Loucy (cell line): ENCODE results near the gene C10orf143.

Source experiments
- H2AFZ ChIP-seq: fragments of 200-600 bp; sonication (generic); 2 replicates; pipeline ENCODE4 v1.6.0; 2016; ENCODE audit warnings: antibody characterized with exemption, mild to moderate bottlenecking, low read length, moderate library complexity
- H3F3A ChIP-seq: fragments of 200-600 bp; 2 replicates; pipeline ENCODE4 v1.6.0; 2016; ENCODE audit warnings: antibody characterized with exemption, low read depth, mild to moderate bottlenecking
- H3K27me3 ChIP-seq: fragments of 200-600 bp; sonication (generic); 2 replicates; pipeline ENCODE4 v1.6.1; 2014; ENCODE audit warnings: low read length, mild to moderate bottlenecking; ENCODE audit not compliant: insufficient read depth, poor library complexity, severe bottlenecking
- H3K36me3 ChIP-seq: fragments of 200-600 bp; sonication (generic); 2 replicates; pipeline ENCODE4 v1.6.1; 2016; ENCODE audit warnings: low read length; ENCODE audit not compliant: insufficient read depth
- H3K4me1 ChIP-seq: fragments of 200-600 bp; sonication (generic); 2 replicates; pipeline ENCODE4 v1.5.1; 2014; ENCODE audit warnings: low read length, mild to moderate bottlenecking; ENCODE audit not compliant: insufficient read depth, poor library complexity, severe bottlenecking
- H3K4me2 ChIP-seq: fragments of 200-600 bp; sonication (generic); 2 replicates; pipeline ENCODE4 v1.6.0; 2014; ENCODE audit warnings: antibody characterized with exemption, low read length, low read depth, mild to moderate bottlenecking; ENCODE audit not compliant: poor library complexity, severe bottlenecking
- H3K4me3 ChIP-seq: fragments of 200-600 bp; sonication (generic); 2 replicates; pipeline ENCODE4 v1.5.1; 2014; ENCODE audit warnings: low read length, mild to moderate bottlenecking, mixed read lengths; ENCODE audit not compliant: poor library complexity, severe bottlenecking
- H3K79me2 ChIP-seq: fragments of 200-600 bp; sonication (generic); 2 replicates; pipeline ENCODE4 v1.6.1; 2014; ENCODE audit warnings: low read length; ENCODE audit not compliant: insufficient read depth
- H3K9ac ChIP-seq: fragments of 200-600 bp; sonication (generic); 2 replicates; pipeline ENCODE4 v1.6.0; 2014; ENCODE audit warnings: mild to moderate bottlenecking, low read depth, low read length, moderate library complexity; ENCODE audit not compliant: poor library complexity, severe bottlenecking
- H3K9me2 ChIP-seq: fragments of 200-600 bp; sonication (generic); replicated peaks from 2 replicates; pipeline ENCODE4 v1.6.1; 2016; ENCODE audit warnings: low read depth, low read length, mixed read lengths
- H3K9me3 ChIP-seq: fragments of 200-600 bp; sonication (generic); 2 replicates; pipeline ENCODE4 v1.6.1; 2014; ENCODE audit warnings: mild to moderate bottlenecking, antibody characterized with exemption, low read length, low read depth; ENCODE audit not compliant: insufficient read depth
- H4K20me1 ChIP-seq: fragments of 200-600 bp; sonication (generic); 2 replicates; pipeline ENCODE4 v1.6.0; 2014; ENCODE audit warnings: antibody characterized with exemption, low read length, mild to moderate bottlenecking; ENCODE audit not compliant: insufficient read depth, poor library complexity, severe bottlenecking
- CTCF ChIP-seq: fragments of 200-600 bp; sonication (generic); conservative IDR thresholded peaks from 2 replicates; pipeline ENCODE4 v1.5.1; 2014; ENCODE audit warnings: mild to moderate bottlenecking, antibody characterized with exemption, low read length
- EZH2phosphoT487 ChIP-seq: fragments of 200-600 bp; IDR thresholded peaks from 2 replicates; pipeline ENCODE4 v1.6.1; 2018; ENCODE audit warnings: antibody characterized with exemption, mild to moderate bottlenecking, moderate library complexity, borderline replicate concordance

Gene C10orf143

DNA sequence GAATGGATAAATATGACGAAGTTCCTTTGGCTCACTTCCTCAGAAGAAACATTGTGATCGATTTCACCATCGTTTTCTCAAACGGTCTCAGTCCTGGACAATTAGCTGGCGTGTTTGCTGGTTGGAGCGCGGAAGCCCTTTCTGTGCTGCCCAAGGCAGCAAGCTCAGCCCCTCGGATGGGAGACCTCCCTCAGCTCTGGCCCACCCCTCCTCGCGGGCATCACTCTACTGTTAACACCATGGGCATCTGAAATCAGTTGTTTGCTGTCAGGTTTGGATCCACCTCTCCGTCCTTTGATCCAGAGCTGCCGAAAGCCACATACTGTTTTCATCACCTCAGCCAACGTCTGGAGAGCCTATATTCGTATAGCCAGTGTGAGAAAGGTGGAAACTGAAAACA, 68.2 kb downstream of the C10orf143 start:
- no peaks in the 10 kb centered on the region for H3K36me3 ChIP-seq
- no peaks in the 10 kb centered on the region; the same call in 1 of the 2 replicates for H3K9me3 ChIP-seq
- no peaks in the 10 kb centered on the region for H3K9me2 ChIP-seq
- H3K27me3 ChIP-seq: no peaks in the 10 kb centered on the region
- no peaks in the 10 kb centered on the region for H3K4me1 ChIP-seq
- TF ChIP-seq CTCF: no peak
- TF ChIP-seq EZH2phosphoT487: no peak
- H2AFZ ChIP-seq: no peak overlapping the region
- no peaks in the 10 kb centered on the region for H4K20me1 ChIP-seq
- no peak overlapping the region for H3K9ac ChIP-seq
- no peak overlapping the region for H3K4me2 ChIP-seq
- H3K4me3 ChIP-seq: no peak overlapping the region
- H3K79me2 ChIP-seq: no peaks in the 10 kb centered on the region
- no peaks in the 10 kb centered on the region for H3F3A ChIP-seq

DNA sequence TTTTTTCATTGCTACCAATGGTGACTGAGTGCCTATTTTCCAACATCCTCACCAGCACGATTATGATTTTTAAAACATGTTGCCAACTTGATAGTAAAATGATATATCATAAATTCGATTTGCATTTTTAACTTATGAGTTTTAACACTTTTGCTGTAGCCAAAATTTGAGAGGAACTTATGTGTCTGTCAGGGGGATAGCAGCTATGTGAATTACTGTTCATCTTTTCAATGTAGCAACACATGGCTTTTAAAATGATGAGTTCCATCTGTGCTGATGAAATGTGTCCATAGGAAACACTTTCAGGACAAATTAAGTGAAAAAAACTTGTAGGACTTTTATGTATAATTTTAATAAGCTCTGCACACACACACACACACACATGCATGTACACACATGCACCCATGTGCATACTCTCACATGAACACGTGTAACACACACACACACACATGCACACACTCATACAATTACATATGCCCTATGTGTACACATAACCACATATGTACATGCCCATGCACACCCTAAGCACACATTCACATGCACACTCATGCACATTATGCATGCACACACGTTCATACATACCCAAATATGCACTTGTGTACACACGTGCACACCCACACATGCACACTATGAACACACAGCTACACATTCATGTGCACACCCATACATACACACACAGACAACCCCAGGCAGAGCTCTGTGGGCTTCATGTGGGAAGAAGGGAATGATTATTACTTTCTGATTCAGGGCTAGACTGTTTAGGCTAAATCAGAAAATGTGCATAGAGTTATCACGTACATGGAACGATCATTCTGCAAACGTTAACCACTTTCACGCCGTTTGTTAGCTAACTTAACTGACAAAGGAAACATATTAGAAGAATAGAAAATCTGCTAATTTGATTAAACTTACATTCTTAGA, 68.9 kb downstream of the C10orf143 start:
- TF ChIP-seq CTCF (no peak), EZH2phosphoT487 (no peak)
- Histone ChIP-seq H3K4me3 (no peak overlapping the region), H3K36me3 (no peaks in the 10 kb centered on the region), H2AFZ (no peak overlapping the region), H3K4me1 (no peaks in the 10 kb centered on the region), H3K9ac (no peak overlapping the region), H3F3A (no peaks in the 10 kb centered on the region), H3K79me2 (no peaks in the 10 kb centered on the region), H3K9me2 (no peaks in the 10 kb centered on the region), H3K27me3 (no peaks in the 10 kb centered on the region), H3K4me2 (no peak overlapping the region), H4K20me1 (no peaks in the 10 kb centered on the region), H3K9me3 (no peaks in the 10 kb centered on the region; the same call in 1 of the 2 replicates)

DNA sequence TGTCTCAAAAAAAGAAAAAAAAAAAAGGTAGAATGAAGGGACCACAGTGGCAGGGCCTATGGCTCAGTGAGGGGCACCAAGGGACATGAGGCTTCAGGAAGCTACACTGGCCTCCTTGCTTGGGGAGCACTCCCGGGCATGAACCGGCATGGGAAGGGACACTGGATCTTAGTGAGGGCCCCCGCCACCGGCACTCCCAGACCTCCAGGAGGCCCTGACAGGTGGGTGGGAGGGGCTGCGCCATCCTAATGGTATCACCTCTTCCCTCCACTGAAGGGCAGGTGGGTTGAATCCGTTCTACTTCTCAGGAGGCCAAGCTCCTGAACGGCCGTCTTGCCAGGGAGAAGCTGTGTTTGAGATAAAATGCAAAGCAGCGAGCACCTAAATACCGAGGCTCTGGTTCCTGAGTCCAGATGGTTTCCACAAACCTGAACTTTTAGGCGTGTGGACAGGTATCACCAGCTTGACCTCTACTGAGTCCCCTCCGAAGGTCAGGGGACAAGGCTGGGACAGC, 69.8 kb downstream of the C10orf143 start:
- Histone ChIP-seq H4K20me1 (no peaks in the 10 kb centered on the region), H3K36me3 (no peaks in the 10 kb centered on the region), H3K4me3 (no peak overlapping the region), H3K79me2 (no peaks in the 10 kb centered on the region), H3K9ac (no peak overlapping the region), H3K4me2 (no peak overlapping the region), H2AFZ (no peak overlapping the region), H3K4me1 (no peaks in the 10 kb centered on the region), H3F3A (no peaks in the 10 kb centered on the region), H3K9me2 (no peaks in the 10 kb centered on the region), H3K9me3 (no peaks in the 10 kb centered on the region; the same call in 1 of the 2 replicates), H3K27me3 (no peaks in the 10 kb centered on the region)
- TF ChIP-seq CTCF (no peak), EZH2phosphoT487 (no peak)
